LHCN-M2 (cell line): Measurements from ENCODE around the gene ZFYVE28. TPM values are rescaled to one million over a fixed set of nuclear protein-coding genes. Genes with fewer than 3 reads are reported as not detected.
"Not testable (repeated sequence)": the region's sequence is repeated elsewhere in the genome, so short reads cannot be mapped to it uniquely, and the experiment has no call there.

Experiments
- DNase-seq: peaks from one replicate; pipeline ENCODE4 v3.0.0-alpha.2; 2012; ENCODE audit warnings: low read depth
- total RNA-seq: library from RNA; depleted of rRNA; stranded (reverse); fragments of >200 nt; gene quantifications from 2 replicates; pipeline ENCODE4 v1.2.3, GENCODE V29; 2014

ZFYVE28 gene
- total RNA-seq, 1 experiment from 2014 or later = 2.1 TPM

- DNase-seq = no peak
Measured at GRCh38 chr4:2390784-2391421, 27.5 kb downstream of the ZFYVE28 start.

- no peak for DNase-seq
Measured at GRCh38 chr4:2390146-2390545, 28.3 kb downstream of the ZFYVE28 start.

- DNase-seq = no peak
Measured at GRCh38 chr4:2389691-2390090, 28.8 kb downstream of the ZFYVE28 start.

GRCh38 chr4:2388429-2389182 lies 29.8 kb downstream of the ZFYVE28 start:
- no peak for DNase-seq

GRCh38 chr4:2387829-2388228 lies 30.6 kb downstream of the ZFYVE28 start:
- DNase-seq = no peak

GRCh38 chr4:2387218-2387617 lies 31.2 kb downstream of the ZFYVE28 start:
- DNase-seq = no peak

GRCh38 chr4:2386717-2387116 lies 31.7 kb downstream of the ZFYVE28 start:
- DNase-seq = no peak

- DNase-seq = no peak
Measured at GRCh38 chr4:2385516-2385915, 32.9 kb downstream of the ZFYVE28 start.

GRCh38 chr4:2384245-2384644 lies 34.2 kb downstream of the ZFYVE28 start:
- no peak for DNase-seq

- no peak for DNase-seq
Measured at GRCh38 chr4:2383760-2384159, 34.7 kb downstream of the ZFYVE28 start.

GRCh38 chr4:2383220-2383631 lies 35.2 kb downstream of the ZFYVE28 start:
- DNase-seq = not testable (repeated sequence)

GRCh38 chr4:2382769-2383202 lies 35.7 kb downstream of the ZFYVE28 start:
- not testable (repeated sequence) for DNase-seq

GRCh38 chr4:2380589-2380988 lies 37.9 kb downstream of the ZFYVE28 start:
- not testable (repeated sequence) for DNase-seq

- DNase-seq = no peak
Measured at GRCh38 chr4:2378898-2379297, 39.5 kb downstream of the ZFYVE28 start.

- no peak for DNase-seq
Measured at GRCh38 chr4:2378401-2378800, 40.0 kb downstream of the ZFYVE28 start.

- DNase-seq = no peak
Measured at GRCh38 chr4:2377241-2377640, 41.2 kb downstream of the ZFYVE28 start.

- no peak for DNase-seq
Measured at GRCh38 chr4:2375427-2375826, 43.0 kb downstream of the ZFYVE28 start.

- DNase-seq = no peak
Measured at GRCh38 chr4:2373532-2373931, 44.9 kb downstream of the ZFYVE28 start.

- DNase-seq = no peak
Measured at GRCh38 chr4:2372488-2373030, 45.9 kb downstream of the ZFYVE28 start.

- DNase-seq = no peak
Measured at GRCh38 chr4:2371765-2372487, 46.5 kb downstream of the ZFYVE28 start.

GRCh38 chr4:2370597-2371320 lies 47.7 kb downstream of the ZFYVE28 start:
- no peak for DNase-seq
